Measurements from ENCODE around the gene HINT3.

DNA sequence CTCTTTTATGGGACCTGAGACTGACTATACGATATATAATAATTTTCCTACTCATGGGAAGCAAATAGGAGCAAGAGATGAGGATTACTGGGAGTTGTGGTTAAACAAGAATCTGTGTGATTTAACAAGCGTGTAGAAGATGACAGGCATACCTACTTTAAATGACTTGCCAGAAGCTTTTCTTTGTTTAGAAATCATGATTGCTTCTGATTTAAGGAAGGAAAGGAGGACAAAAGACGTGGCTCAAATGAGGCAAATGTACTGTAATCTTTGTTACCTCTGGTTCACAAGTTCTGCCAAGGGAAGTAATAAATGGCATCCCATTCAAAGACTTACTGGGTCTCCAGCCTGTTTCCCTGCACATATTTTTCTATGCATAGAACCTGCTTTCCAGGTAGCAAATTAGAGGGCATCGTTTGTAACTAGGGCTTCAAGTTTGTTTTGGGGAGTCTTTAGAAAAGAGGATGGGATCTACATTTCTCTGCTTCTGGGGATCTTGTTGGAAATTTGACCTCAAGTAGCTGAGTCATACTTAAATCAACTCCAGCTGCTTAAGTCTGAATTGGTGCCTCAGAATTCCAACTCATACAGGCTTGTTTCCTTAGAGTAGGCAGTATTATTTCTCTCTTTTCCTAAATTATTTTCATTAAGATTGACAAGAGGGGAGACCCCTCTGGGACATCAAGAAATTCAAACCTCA lies 26.8 kb downstream of the HINT3 start:
- TF ChIP-seq CTCF (IDR thresholded peaks at IDR 0.05): no peak
- TF ChIP-seq POLR2A (IDR thresholded peaks at IDR 0.05): no peak
- no peak for TF ChIP-seq POLR2AphosphoS5 (IDR thresholded peaks at IDR 0.05)
- TF ChIP-seq EP300 (IDR thresholded peaks at IDR 0.05): no peak

Data from gastroesophageal sphincter (tissue), 3 donors.